K562 (cell line): ENCODE data around the gene MBD3. TPM values are rescaled to one million over a fixed set of nuclear protein-coding genes. Genes with fewer than 3 reads are reported as not detected.

Source experiments
- CREB1 ChIP-seq, 2 experiments: sonication (generic) in 1 of 2; formaldehyde crosslinking in 1 of 2; IDR thresholded peaks; 2 replicates each; pipeline versions ENCODE4 v1.6.1 to v1.8.0; 2012 to 2022; ENCODE audit warnings: inconsistent platforms in 1 of 2, mild to moderate bottlenecking in 1 of 2, missing genetic modification reagents in 1 of 2, moderate library complexity in 1 of 2
- FOXM1 ChIP-seq, 2 experiments: fragments of 450-650 bp in 1 of 2; sonication (generic) in 1 of 2; formaldehyde crosslinking in 1 of 2; IDR thresholded peaks; 2 replicates each; pipeline versions ENCODE4 v1.6.1 to v1.9.0; 2017 to 2022; ENCODE audit warnings: low read depth in 2 of 2, mild to moderate bottlenecking in 2 of 2, missing genetic modification reagents in 1 of 2, moderate library complexity in 1 of 2
- GATA2 ChIP-seq: sonication (generic); formaldehyde crosslinking; IDR thresholded peaks from 2 replicates; pipeline ENCODE4 v1.4.0; 2020; ENCODE audit warnings: mild to moderate bottlenecking, missing genetic modification reagents
- KDM2B ChIP-seq: fragments of 250-450 bp; sonication (Bioruptor Pico); IDR thresholded peaks from 2 replicates; pipeline ENCODE4 v1.8.0; 2021; ENCODE audit warnings: mild to moderate bottlenecking, moderate library complexity
- MCM2 ChIP-seq: fragments of 450-650 bp; IDR thresholded peaks from 2 replicates; pipeline ENCODE4 v1.6.1; 2017; ENCODE audit warnings: low read depth, mild to moderate bottlenecking
- NR2C2 ChIP-seq, 2 experiments: fragments of 200-800 bp in 1 of 2; sonication (Bioruptor generic) in 1 of 2; sonication (generic) in 1 of 2; formaldehyde crosslinking in 1 of 2; IDR thresholded peaks; 2 replicates each; pipeline versions ENCODE4 v1.6.1 to v1.8.0; 2016 to 2022; ENCODE audit warnings: mild to moderate bottlenecking in 1 of 2, missing compliant biosample characterization in 1 of 2, missing genetic modification characterization in 1 of 2, missing genetic modification reagents in 1 of 2
- RFX7 ChIP-seq: fragments of 250-450 bp; sonication (Bioruptor Pico); IDR thresholded peaks from 2 replicates; pipeline ENCODE4 v1.5.1; 2021; ENCODE audit warnings: mild to moderate bottlenecking
- ZBED1 ChIP-seq: IDR thresholded peaks from 2 replicates; pipeline ENCODE4 v1.6.1; 2014
- ZNF121 ChIP-seq: sonication (generic); formaldehyde crosslinking; conservative IDR thresholded peaks from 2 replicates; pipeline ENCODE4 v1.8.0; 2022; ENCODE audit warnings: missing genetic modification reagents
- ZNF668 ChIP-seq: fragments of 250-450 bp; sonication (Bioruptor Pico); IDR thresholded peaks from 2 replicates; pipeline ENCODE4 v1.8.0; 2022; ENCODE audit warnings: mild to moderate bottlenecking, inconsistent platforms
- ZNF76 ChIP-seq: fragments of 250-450 bp; sonication (Bioruptor Pico); IDR thresholded peaks from 2 replicates; pipeline ENCODE4 v1.4.0; 2020; ENCODE audit warnings: mild to moderate bottlenecking, moderate library complexity, borderline replicate concordance
- polyA plus RNA-seq, 8 experiments: library from polyadenylated mRNA; depleted of rRNA in 4 of 8; stranded (reverse) in 5 of 8; unstranded in 3 of 8; fragments of >200 nt; fragmentation: Nextera tagmentation in 2 of 8; fragmentation: Illumina TruSeq in 1 of 8; extraction: Ambion mirVana in 2 of 8; extraction: Trizol in 1 of 8; gene quantifications; 2 replicates each; pipeline versions ENCODE4 v1.2.1 to v1.2.3, GENCODE V29; 2011 to 2014; ENCODE audit warnings: inconsistent platforms in 1 of 8, missing spikeins in 1 of 8
- total RNA-seq, 7 experiments: library from RNA; depleted of rRNA in 6 of 7; stranded (reverse); fragments of >200 nt in 6 of 7; fragmentation: Illumina TruSeq in 2 of 7; extraction: Trizol in 2 of 7; gene quantifications; 2 replicates each; pipeline versions ENCODE4 v1.2.1 to v1.2.3, GENCODE V29; 2011 to 2021; ENCODE audit warnings: low replicate concordance in 1 of 7
- TF ChIP-seq, protein P1 (sequence below): fragments of 200-800 bp; sonication (Bioruptor generic); IDR thresholded peaks from 2 replicates; pipeline ENCODE4 v1.6.1; 2016; ENCODE audit warnings: missing genetic modification characterization, missing compliant biosample characterization
- TF ChIP-seq, protein P2 (sequence below): fragments of 450-650 bp; conservative IDR thresholded peaks from 2 replicates; pipeline ENCODE4 v1.6.1; 2016; ENCODE audit warnings: missing genetic modification characterization, low read depth, mild to moderate bottlenecking, control low read depth, missing compliant biosample characterization
- TF ChIP-seq, protein P3 (sequence below): fragments of 250-450 bp; sonication (Bioruptor Pico); IDR thresholded peaks from 2 replicates; pipeline ENCODE4 v1.5.0; 2021; ENCODE audit warnings: mild to moderate bottlenecking, borderline replicate concordance
- TF ChIP-seq, protein P4 (sequence below): sonication (generic); formaldehyde crosslinking; IDR thresholded peaks from 2 replicates; pipeline ENCODE4 v1.8.0; 2022; ENCODE audit warnings: mild to moderate bottlenecking, missing genetic modification reagents, borderline replicate concordance

MBD3 gene
- total and polyA plus RNA-seq, 9 of the 15 experiments (the other 6 are each of a cell fraction or from before 2014, with no cell fraction given): 0.24 to 137 (median 30.9) TPM

DNA sequence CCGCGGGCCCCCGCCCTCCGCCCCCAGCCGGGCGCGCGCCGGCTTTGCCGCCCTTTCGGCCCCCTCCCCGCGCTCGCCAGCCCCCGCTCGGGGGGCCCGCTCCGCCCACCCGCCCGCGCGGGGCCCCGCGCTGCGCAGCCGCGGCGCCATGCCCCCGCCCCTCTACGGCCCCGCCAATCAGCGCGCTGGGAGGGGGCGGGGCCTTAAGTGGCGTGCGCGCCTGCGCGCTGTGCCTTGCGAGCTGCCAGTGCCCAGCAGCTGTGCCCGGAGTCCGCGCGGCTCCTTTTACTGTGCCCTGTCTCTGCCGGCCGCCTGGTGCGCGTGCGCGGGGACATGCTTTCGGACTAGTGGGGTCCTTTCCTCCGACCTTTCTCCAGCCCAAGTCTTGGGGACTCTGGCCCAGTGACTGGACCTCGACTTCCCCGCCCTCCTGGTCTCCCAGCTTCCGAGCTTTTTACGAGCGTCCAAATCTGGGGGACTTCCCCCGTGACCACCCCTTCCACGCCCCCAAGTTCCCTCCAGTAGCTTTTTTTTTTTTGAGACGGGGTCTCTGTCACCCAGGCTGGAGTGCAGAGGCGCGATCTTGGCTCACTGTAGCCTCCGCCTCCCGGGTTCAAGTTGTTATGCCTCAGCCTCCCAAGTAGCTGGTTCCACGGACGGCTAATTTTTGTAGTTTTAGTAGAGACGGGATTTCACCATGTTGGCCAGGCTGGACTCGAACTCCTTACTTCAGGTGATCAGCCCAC is at the start of gene MBD3 (continued):
- TF ChIP-seq, protein P1, sequence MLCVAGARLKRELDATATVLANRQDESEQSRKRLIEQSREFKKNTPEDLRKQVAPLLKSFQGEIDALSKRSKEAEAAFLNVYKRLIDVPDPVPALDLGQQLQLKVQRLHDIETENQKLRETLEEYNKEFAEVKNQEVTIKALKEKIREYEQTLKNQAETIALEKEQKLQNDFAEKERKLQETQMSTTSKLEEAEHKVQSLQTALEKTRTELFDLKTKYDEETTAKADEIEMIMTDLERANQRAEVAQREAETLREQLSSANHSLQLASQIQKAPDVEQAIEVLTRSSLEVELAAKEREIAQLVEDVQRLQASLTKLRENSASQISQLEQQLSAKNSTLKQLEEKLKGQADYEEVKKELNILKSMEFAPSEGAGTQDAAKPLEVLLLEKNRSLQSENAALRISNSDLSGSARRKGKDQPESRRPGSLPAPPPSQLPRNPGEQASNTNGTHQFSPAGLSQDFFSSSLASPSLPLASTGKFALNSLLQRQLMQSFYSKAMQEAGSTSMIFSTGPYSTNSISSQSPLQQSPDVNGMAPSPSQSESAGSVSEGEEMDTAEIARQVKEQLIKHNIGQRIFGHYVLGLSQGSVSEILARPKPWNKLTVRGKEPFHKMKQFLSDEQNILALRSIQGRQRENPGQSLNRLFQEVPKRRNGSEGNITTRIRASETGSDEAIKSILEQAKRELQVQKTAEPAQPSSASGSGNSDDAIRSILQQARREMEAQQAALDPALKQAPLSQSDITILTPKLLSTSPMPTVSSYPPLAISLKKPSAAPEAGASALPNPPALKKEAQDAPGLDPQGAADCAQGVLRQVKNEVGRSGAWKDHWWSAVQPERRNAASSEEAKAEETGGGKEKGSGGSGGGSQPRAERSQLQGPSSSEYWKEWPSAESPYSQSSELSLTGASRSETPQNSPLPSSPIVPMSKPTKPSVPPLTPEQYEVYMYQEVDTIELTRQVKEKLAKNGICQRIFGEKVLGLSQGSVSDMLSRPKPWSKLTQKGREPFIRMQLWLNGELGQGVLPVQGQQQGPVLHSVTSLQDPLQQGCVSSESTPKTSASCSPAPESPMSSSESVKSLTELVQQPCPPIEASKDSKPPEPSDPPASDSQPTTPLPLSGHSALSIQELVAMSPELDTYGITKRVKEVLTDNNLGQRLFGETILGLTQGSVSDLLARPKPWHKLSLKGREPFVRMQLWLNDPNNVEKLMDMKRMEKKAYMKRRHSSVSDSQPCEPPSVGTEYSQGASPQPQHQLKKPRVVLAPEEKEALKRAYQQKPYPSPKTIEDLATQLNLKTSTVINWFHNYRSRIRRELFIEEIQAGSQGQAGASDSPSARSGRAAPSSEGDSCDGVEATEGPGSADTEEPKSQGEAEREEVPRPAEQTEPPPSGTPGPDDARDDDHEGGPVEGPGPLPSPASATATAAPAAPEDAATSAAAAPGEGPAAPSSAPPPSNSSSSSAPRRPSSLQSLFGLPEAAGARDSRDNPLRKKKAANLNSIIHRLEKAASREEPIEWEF: no peak
- TF ChIP-seq KDM2B: 0 out of 2 replicates have a peak, but pooled peaks have one; percentile 29
- TF ChIP-seq ZNF76 (CRISPR knock-in tag): no peak
- no peak for TF ChIP-seq ZBED1
- TF ChIP-seq MCM2: no peak
- TF ChIP-seq CREB1 (IDR thresholded peaks at IDR 0.05): no peak
- no peak for TF ChIP-seq CREB1 (CRISPR knock-in tag; IDR thresholded peaks at IDR 0.05)
- TF ChIP-seq NR2C2 (CRISPR knock-in tag; IDR thresholded peaks at IDR 0.05): no peak
- TF ChIP-seq NR2C2 (tag; IDR thresholded peaks at IDR 0.05): no peak; the same call in 1 of the 2 replicates
- TF ChIP-seq RFX7 (CRISPR knock-in tag): no peak
- TF ChIP-seq FOXM1 (IDR thresholded peaks at IDR 0.05; ENCODE audit: low read depth): no peak
- no peak for TF ChIP-seq FOXM1 (CRISPR knock-in tag; IDR thresholded peaks at IDR 0.05; ENCODE audit: low read depth)
- TF ChIP-seq, protein P2, sequence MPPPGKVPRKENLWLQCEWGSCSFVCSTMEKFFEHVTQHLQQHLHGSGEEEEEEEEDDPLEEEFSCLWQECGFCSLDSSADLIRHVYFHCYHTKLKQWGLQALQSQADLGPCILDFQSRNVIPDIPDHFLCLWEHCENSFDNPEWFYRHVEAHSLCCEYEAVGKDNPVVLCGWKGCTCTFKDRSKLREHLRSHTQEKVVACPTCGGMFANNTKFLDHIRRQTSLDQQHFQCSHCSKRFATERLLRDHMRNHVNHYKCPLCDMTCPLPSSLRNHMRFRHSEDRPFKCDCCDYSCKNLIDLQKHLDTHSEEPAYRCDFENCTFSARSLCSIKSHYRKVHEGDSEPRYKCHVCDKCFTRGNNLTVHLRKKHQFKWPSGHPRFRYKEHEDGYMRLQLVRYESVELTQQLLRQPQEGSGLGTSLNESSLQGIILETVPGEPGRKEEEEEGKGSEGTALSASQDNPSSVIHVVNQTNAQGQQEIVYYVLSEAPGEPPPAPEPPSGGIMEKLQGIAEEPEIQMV (tag): no peak
- TF ChIP-seq GATA2 (CRISPR knock-in tag): no peak
- TF ChIP-seq, protein P3, sequence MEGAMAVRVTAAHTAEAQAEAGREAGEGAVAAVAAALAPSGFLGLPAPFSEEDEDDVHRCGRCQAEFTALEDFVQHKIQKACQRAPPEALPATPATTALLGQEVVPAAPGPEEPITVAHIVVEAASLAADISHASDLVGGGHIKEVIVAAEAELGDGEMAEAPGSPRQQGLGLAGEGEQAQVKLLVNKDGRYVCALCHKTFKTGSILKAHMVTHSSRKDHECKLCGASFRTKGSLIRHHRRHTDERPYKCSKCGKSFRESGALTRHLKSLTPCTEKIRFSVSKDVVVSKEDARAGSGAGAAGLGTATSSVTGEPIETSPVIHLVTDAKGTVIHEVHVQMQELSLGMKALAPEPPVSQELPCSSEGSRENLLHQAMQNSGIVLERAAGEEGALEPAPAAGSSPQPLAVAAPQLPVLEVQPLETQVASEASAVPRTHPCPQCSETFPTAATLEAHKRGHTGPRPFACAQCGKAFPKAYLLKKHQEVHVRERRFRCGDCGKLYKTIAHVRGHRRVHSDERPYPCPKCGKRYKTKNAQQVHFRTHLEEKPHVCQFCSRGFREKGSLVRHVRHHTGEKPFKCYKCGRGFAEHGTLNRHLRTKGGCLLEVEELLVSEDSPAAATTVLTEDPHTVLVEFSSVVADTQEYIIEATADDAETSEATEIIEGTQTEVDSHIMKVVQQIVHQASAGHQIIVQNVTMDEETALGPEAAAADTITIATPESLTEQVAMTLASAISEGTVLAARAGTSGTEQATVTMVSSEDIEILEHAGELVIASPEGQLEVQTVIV (CRISPR knock-in tag): no peak
- TF ChIP-seq ZNF668 (CRISPR knock-in tag): no peak
- no peak for TF ChIP-seq ZNF121 (CRISPR knock-in tag)
- TF ChIP-seq, protein P4, sequence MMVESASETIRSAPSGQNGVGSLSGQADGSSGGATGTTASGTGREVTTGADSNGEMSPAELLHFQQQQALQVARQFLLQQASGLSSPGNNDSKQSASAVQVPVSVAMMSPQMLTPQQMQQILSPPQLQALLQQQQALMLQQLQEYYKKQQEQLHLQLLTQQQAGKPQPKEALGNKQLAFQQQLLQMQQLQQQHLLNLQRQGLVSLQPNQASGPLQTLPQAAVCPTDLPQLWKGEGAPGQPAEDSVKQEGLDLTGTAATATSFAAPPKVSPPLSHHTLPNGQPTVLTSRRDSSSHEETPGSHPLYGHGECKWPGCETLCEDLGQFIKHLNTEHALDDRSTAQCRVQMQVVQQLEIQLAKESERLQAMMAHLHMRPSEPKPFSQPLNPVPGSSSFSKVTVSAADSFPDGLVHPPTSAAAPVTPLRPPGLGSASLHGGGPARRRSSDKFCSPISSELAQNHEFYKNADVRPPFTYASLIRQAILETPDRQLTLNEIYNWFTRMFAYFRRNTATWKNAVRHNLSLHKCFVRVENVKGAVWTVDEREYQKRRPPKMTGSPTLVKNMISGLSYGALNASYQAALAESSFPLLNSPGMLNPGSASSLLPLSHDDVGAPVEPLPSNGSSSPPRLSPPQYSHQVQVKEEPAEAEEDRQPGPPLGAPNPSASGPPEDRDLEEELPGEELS (CRISPR knock-in tag): no peak
